ENCODE results near the gene DZIP1L.

- TF ChIP-seq, protein P1, sequence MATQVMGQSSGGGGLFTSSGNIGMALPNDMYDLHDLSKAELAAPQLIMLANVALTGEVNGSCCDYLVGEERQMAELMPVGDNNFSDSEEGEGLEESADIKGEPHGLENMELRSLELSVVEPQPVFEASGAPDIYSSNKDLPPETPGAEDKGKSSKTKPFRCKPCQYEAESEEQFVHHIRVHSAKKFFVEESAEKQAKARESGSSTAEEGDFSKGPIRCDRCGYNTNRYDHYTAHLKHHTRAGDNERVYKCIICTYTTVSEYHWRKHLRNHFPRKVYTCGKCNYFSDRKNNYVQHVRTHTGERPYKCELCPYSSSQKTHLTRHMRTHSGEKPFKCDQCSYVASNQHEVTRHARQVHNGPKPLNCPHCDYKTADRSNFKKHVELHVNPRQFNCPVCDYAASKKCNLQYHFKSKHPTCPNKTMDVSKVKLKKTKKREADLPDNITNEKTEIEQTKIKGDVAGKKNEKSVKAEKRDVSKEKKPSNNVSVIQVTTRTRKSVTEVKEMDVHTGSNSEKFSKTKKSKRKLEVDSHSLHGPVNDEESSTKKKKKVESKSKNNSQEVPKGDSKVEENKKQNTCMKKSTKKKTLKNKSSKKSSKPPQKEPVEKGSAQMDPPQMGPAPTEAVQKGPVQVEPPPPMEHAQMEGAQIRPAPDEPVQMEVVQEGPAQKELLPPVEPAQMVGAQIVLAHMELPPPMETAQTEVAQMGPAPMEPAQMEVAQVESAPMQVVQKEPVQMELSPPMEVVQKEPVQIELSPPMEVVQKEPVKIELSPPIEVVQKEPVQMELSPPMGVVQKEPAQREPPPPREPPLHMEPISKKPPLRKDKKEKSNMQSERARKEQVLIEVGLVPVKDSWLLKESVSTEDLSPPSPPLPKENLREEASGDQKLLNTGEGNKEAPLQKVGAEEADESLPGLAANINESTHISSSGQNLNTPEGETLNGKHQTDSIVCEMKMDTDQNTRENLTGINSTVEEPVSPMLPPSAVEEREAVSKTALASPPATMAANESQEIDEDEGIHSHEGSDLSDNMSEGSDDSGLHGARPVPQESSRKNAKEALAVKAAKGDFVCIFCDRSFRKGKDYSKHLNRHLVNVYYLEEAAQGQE (IDR thresholded peaks at IDR 0.05; ENCODE audit: insufficient read depth in 1 of 2, low read depth in 2 of 2, low read length in 2 of 2) = no peak
- TF ChIP-seq POLR2AphosphoS5 (IDR thresholded peaks at IDR 0.05; ENCODE audit: low read depth, low read length) = no peak
- no peak for TF ChIP-seq SIN3A (IDR thresholded peaks at IDR 0.05; ENCODE audit: borderline replicate concordance, insufficient read depth, low read length)
These were observed 58.0 kb downstream of the DZIP1L start for GRCh38 chr3:138057384-138057783.
